HT-29 (cell line): ENCODE data around the gene DERL2. TPM values are rescaled to one million over a fixed set of nuclear protein-coding genes. Genes with fewer than 3 reads are reported as not detected.

Experiments used
- DNase-seq: peaks from one replicate; pipeline ENCODE4 v3.0.0-alpha.2; 2015; ENCODE audit warnings: low spot score
- total RNA-seq: library from RNA; depleted of rRNA; stranded (reverse); fragments of >200 nt; shearing (Covaris generic); gene quantifications from 2 replicates; pipeline ENCODE4 v1.2.3, GENCODE V29; 2014

Gene DERL2
- total RNA-seq, 1 experiment from 2014 or later, result 18.3 TPM

DNA sequence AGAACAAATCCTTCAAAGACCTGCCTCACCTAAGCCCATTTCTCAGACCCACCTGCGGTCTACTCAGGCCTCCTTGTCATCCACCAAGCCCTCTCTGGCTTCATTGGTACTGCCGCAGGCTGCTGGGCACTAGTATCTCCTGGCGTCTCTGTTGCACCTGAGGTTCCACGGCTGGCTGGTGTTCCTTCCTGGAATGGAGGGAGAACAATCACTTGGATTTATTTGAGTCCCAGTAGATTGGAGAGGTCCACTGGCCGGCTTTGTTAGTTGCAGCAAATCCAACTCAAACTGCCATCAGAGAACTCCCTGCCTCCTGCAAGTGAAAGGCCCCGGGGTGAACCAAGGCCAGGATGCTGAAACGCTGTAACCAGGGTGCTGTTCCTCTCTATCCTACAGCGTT, 15.7 kb upstream of the DERL2 start:
- no peak for DNase-seq

DNA sequence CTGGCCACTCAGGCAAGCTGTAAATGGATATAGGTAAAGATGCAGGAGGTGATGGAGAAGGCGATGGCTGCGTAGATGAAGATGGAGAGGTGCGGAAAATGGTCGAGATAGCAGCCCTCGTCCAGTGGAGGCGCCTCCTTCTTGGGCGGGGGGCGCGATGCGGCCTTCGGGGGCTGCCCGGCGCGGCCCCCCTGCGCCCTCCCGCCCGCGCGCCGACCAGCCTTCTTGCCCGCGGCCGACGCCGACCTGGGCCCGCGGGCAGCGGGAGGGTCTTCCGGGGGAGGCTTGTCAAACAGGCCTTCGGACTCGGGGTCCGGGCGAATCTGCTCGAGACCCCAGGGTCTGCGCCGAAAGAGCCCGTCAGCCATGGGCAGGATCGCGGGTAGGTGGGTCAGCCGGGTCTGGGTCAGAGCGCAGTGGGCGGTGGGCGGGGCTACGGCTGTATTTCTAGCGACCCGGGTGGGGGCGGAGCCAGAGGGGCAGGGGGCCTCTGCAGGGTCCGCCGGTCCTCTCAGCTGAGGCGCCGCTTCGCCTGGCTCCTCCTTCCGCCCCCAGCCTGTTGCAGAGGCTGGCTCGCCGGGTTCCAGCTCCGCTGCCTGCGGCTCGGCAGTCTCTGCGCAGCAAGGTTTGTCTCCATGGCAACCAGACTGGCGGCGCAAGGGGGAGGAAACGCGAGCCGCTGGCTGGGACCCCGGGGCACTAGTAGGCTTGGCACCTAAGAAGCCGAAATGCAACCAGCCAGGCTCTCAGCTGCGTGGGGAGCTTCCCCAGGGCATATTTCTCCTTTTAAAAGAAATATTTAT, 14.8 kb upstream of the DERL2 start:
- no peak for DNase-seq

DNA sequence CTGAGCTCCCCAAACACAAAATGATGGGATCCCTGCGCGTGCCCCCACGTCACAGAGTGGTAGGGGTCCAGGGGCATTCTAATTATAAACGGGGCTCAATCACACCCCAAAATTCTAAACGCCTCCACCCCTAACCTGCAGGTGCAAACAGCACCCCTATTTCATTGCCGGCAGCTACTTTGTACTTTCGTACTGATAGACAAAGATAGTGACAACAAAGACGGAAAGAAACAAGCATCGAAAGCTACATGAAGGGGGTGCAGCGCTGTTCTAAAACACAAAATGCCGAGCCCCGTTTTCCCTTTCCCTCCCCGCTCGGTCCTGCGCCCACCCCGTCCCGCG, 14.2 kb upstream of the DERL2 start:
- DNase-seq, result no peak

DNA sequence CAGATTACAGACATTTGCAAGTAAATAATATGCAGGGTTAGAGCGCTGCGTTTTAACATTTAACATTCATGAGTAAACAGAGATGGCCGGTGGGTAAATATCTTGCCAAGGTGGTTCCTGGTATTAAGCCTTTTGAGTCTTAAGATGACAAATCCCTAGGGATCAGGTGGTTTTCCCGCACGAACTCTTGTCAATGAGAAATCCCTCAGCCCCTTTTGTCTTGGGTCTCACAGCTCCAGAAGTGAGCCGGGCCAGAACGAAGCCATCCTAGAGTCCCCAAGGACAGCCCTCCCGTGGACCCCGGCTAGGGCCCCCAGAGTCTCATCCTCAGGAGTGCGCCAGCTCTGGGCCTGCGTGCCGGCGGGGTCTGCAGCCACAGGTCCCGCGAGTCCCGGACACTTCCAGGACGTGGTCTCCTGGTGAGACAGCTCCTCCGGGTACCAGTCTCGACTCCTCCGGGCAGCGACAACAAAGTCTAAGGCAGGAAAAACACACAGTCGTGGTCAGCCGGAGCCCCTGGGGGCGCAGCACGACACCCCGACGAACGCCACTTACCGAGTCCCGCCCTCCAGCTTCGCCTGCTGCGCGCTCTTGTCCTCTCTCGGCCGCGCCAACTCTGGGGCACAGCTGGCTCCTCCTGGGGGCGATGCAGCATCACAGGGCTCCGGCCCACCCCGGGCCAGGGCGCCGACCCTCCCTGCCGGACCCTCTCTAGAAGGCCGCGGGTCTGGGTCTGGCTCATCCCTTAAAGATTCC, 13.7 kb upstream of the DERL2 start:
- DNase-seq, result no peak

DNA sequence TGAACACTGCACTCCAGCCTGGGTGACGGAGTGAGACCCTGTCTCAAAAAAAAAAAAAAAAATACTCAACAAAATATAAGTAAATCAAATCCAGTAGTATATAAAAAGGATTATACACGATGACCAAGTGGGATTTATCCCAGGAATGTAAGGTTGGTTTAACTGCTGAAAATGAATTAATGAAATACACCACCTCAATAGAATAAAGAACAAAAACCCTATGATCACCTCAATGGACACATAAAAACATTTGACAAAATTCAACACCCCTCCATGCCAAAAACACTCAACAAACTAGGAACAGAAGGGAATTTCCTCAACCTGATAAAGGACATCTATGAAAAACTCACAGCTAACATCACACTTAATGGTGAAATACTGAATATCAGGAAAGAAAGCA, 7.0 kb upstream of the DERL2 start:
- DNase-seq, result no peak

DNA sequence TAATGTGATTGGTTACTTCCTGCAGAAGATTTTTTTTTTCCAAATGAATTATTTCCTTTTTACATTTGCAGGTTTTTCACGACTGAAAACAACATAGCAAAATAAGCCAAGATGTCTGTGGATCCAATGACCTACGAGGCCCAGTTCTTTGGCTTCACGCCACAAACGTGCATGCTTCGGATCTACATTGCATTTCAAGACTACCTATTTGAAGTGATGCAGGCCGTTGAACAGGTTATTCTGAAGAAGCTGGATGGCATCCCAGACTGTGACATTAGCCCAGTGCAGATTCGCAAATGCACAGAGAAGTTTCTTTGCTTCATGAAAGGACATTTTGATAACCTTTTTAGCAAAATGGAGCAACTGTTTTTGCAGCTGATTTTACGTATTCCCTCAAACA, 2.8 kb upstream of the DERL2 start:
- DNase-seq, result no peak

DNA sequence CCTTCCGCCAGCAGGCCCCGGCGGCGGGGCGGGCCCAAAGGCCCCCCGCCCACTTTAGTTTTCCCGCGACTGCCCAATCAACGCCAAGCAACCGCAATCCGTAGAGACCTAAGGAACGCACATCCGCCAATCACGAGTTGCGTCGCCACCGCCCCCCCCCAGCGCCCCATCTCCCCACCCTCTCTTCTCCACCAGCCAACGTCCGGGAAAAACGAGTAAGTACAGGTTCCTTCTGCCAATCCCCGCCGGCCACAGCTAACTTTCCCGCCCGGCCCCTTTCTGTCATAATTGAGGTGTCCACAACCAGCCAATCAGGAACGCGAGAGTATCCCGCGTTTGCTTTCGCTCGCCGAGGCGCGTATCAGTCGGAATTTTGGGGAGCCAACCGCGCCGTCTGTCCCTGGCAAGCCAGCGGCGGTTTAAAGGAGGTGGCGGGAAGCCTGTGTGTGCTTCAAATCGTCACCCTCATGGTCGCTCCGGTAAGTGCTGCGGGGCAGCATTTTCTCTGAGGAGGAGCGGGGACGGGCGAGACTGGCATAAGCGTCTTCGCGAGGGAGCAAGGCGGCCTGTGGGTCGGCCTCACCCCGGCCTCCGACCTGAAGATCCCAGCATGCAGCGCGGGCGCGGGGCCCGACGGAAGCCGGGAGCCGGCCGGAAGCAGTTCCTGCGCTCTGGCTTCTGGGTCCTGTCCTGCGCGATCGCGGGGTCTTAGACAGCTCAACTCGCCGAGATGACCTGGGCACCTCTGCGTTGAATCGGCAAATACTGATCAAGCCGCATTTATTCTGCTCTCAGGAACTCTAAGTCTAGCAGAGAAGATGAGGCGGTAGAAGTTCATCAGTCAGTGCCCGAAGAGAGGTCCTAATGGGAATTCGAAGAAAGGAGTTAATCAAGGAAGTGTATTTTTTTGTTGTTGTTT, 487 bp upstream of the DERL2 start, which contains the start of gene MIS12:
MIS12 (plus strand) TSS at position 361 of the 919 bp plus-strand sequence. CDS start 2,297 bp downstream, outside the sequence.
- peak; percentile 94 for DNase-seq

DNA sequence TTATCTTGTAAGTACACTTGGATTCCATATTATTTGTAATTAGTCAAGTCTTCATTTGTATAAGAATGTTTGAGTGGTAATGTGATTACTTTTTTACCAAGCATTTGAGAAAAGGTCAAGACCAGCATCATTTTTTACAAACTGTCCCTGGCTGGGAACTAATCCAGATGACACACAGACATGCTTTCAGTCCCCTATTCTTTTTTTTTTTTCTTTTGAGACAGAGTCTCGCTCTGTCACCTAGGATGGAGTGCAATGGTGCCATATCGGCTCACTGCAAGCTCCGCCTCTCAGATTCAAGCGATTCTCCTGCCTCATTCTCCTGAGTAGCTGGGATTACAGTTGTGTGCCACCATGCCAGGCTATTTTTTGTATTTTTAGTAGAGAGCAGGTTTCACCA, 4.5 kb downstream of the DERL2 start:
- no peak for DNase-seq

DNA sequence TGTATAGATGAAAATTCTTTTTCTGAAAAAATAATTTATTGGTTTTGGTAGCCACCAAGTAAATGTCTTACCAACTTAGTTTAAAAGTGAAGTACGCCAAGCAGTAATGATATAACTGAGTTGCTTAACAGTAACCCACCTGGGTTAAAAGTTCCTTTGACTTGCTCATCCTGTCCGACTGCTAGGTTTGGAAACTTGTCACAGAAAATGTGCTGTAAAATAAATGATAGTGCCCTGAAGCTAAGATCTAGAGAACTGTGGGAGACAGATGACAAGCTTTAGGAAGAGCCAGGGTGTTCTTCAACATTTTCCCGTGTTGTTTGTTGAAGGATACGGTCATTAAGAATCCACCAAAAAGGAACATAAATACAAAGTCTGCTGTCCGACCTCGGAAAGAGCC, 5.0 kb downstream of the DERL2 start:
- no peak for DNase-seq

DNA sequence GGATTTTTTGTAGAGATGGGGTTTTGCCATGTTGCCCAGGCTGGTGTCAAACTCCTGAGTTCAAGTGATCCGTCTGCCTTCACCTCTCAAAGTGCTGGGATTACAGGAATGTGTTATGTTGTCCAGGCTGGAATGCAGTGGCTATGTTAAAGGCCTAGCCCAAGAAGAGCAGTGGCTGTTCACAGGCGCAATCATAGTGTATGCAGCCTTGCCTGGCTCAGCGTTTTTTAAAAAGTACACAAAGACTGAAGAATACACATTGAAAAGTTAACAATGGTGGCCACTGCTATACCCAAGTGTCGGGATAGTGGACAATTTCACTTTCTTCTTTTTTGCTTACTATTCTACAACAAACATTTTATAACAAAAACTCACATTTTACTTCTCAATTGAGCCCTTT, 7.0 kb downstream of the DERL2 start:
- DNase-seq, result no peak

DNA sequence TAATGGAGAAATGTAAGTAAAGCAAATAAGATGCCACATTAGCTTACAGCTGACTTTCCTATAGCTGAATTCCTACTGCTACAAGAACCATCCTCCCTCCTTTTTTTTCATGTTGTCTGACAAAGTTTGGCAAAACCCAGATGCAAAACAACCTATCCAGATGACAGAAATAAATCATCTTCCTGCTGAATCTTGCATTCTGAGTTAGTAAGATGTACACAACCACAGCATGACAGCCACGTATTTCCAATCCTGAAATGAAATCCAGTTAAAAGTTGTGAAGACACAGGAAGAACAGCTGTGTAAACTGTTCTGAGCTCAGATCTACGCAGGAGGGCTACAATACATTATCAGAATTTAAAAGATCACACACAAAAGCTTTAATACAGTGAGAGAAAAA, 12.1 kb downstream of the DERL2 start:
- DNase-seq, result no peak

DNA sequence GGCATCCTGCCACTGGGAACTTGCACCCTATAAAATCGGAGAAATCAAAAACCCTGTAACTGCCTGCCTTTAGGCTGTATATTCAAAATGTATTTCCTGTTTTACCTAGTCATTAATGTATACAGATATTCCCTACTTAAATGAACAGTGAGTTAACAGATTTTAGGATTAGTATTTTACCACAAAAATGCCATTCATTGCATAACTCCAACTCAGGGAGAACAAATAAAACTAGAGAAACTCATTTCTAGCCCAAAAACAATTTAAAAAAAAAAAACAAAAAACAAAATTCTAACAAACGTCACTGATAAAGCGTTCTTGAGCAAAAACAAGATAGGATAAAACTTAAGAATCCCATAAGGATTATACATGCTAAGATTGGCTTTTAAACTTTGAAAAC, 13.5 kb downstream of the DERL2 start:
- DNase-seq, result no peak

DNA sequence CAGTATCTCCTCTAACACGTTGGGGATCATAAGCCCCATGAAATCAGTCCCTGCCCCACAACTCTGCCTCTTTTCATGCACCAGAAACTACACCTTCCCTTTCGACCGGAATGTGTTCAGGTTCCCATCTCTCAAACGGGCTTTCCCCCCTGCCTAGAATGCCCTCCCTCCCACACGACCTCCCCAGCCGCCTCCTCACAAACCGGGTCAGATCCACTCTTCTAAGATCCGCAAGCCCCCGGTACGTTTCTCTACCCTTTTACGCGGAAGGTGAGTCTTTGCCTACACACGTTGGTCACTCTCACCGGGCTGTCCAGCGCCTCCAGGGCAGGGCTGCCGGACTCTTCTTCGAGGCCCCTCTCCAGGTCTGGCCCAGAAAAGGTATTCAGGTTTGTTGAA, 17.9 kb downstream of the DERL2 start:
- no peak for DNase-seq

DNA sequence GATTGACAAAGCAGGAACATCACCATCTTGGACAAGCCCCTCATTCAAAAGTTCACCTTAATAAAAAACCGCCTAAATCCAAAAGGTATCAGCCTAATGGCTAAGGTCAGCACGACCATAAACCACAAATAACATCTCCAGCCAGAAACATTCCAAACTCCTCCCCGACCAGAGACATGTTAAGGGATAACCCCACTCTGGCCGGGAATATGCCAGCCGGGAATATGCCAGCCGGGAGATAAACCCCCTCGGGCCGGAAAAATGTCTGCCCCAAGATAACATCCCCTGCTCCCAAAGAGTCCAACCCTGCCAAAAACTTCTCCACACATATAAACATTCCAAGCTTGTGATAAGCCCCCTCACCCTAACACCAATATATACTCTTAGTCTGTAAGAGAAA, 18.6 kb downstream of the DERL2 start:
- DNase-seq, result peak; percentile 5

DNA sequence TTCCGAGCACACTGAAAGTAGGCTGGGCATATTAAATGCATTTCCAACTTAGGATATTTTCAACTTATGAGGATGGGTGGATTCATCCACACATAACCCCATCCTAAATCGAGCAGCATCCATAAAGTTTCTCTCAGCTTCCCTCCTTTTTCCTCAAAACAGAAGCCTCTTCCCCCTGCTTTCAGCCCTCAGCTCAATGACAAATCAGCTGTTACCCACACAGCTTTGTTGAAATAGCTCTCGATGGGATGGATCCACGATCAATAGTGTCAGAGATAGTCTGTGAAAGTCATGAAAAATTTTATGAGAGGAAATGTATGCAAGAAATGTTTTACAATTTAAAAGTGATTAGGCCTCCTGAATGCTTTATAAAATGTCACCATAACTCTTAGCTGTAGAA, 19.7 kb downstream of the DERL2 start:
- no peak for DNase-seq

DNA sequence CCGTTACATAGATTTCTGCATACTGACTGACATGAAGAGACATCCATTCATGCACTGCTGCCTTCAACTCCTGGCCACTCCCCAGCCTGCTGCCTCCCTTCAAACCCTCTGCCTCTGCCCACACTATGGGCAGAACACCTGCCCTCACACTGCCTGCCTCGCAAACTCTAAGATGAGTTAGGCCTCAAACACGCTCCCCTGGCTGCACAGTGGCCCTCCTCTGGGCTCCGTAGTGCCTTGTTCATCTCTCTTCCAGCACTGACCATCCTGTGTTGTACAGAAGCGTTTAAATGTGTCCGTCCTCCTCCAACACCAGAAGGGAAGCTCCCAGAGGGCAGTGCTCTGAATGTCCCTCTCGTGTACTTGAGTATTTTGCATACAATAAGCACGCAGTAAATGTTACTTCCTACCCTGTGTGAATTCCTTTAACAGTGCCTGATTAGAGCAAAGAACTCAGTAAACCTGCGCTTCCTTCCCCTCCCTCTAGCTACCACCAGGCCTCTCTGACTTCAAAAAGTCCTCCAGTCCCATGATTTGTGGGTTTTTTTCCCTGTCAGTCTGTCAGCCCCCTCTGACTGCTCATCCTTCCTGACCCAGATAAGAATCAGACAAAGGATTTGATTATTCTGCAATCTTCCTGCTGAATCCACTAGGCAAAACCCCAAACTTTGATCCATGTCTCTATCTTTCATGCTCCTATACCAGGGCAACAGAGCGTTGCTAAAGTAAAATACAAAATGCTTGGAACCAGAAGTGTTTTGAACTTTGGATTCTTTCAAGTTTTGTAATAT, 21.1 kb downstream of the DERL2 start:
- DNase-seq, result no peak

DNA sequence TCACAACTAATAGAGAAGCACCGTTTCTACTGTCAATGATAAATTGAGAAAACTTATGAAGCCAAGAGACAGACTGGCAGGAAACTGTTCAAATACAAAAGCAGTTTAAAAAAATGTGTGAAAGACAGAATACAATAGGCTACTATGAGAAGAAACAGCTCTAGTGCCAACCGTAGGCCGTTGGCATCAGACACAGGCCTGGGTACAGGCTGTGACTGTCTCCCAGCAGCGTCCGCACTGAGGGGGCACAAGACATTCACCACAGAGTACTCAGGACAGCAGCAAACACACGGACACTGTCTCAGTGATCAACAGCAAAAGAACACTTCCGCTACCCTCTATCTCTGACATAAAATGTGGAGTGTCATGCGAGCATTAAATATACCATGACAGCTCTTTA, 39.2 kb downstream of the DERL2 start:
- DNase-seq, result no peak

DNA sequence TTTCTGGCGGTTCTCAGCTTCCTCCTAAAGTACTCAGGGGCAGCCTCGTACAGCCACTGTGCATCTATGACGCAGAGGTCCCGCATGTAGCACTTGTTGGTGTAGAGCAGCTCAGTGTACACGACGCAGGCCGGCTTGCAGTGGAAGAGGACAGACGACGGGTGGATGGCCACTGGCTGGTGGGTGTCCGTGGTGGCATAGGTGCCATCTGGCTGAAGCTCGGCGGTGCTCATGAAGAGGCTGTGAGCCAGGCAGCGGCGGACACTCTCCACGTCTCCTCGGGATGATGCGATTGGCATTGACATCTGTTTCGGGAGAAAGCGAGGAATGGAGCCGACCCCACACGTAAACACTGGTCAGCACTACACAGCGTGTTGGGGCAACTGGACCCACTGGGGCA, 41.8 kb downstream of the DERL2 start:
- DNase-seq, result no peak

DNA sequence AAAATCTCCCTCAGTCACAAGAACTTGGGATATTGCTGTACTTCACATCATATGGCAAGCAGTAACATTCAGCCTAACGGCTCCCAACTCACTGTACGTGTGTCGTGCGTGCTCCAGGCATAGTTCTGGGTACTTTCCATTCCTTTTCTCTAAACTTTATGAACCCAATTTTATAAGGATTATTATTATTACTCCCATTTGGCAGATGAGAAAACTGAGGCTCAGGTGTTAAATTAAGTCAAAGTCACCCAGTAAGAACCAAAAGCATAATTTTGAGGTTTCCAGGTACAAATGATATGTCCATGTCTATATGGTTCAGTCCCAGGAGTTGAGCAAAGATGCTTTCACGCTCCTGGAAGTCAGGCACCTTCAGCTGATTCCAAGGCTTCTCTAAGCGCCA, 42.2 kb downstream of the DERL2 start:
- DNase-seq, result no peak

DNA sequence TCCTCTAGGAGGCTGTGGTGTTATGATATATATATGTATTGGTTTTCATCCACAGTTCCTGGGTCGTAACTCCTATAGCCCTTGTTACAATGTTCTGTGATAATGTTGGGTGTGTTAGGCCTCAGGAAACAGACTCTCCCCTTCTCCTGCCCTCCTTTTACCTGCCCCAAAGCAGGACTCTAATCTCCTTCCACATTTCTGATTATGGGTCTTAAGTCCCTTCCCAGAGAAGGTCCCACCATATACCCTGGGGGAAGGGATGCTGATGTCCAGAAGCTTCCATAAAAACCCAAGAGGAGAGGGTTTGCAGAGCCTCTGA, 46.6 kb downstream of the DERL2 start:
- no peak for DNase-seq

DNA sequence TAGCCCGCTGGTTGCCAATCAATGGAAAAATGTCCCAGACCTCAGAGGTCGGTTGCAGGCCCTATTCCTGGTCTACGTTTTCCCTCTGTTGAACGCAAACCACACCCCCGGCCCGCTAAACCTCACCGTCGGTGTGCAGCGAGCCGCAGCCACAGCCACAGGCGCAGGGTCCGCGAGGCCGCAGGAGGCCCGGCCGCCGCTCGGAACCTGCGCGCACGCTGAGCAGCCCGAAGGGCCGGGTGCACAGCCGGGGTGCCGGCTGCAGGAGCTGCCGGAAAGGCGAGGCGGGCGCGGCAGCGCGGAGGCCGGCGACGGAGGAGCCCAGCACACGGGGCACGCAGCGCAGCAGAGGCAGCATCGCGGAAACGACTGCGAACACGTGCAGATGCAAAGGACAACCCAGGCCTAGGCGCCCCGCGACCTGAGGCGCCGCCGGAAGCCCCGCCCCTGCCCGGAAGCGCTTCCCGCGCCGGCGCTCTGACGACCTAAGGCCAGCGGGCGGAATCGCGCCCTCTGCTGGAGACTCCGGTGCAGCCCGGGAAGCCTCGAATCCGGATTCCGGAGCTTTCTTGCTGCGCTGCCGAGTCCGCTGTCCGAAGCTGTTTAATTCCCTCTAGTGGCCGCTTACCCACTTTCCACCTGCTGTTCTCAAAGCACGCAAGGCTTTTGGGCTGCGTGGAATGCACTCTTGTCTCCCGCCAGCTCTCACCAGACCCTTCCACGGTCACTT, 47.1 kb downstream of the DERL2 start, which contains the start of gene C1QBP:
C1QBP (minus strand) TSS at position 440 of the 730 bp plus-strand sequence; CDS start at position 358, 82 bp downstream.
- peak; percentile 91 for DNase-seq
